ENCODE results near the gene BPGM. TPM values are rescaled to one million over a fixed set of nuclear protein-coding genes. Genes with fewer than 3 reads are reported as not detected.

The BPGM gene
- 10 to 100 TPM; 22.3 to 27.7 TPM for total RNA-seq

- no peaks in the 10 kb centered on the region for H3K27me3 Mint-ChIP-seq (ENCODE audit: low read depth)
- H3K4me3 Mint-ChIP-seq = no peak within 1 kb of the TSS
- H3K36me3 Mint-ChIP-seq (ENCODE audit: insufficient read depth in 2 of 2) = peaks cover 2 to 5% of the 10 kb centered on the region in 2 donors
- no peak within 1 kb of the TSS for H3K27ac Mint-ChIP-seq
- DNase-seq (peak; percentile 94 to 97), ATAC-seq (replicated peaks in 1 of 2) (peak; percentile 97 to 99)
- peaks cover 33% of the 10 kb centered on the region for H3K4me1 Mint-ChIP-seq (ENCODE audit: low read depth)
- H3K9me3 Mint-ChIP-seq = peaks cover 0 to 2% of the 10 kb centered on the region in 2 donors
Measured at GRCh38 chr7:134646425-134647305, at the start of gene BPGM. Gene BPGM, plus strand, starts transcription at chr7:134646853. Its CDS starts 14,655 bp downstream, at chr7:134661508.

DNA sequence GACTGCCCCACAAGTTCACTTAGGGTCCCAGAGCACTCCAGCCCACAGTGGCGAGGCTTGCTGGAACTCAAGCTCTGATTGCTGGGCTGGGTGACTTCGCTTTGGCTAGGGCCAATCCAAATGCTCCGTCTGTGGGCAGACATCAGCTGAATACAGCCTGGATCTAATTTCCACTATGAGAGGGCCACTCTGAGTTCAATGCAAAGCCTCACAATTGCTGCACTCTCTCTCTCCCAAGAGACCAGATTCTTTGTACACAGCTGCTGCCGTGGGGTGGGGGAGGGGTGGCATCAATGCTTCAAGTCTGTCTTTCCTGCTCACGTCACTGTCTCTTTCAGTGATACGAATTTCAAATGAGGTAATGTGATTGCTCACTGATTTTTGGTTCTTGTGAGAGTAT is 47.3 kb upstream of the BPGM start:
- Mint-ChIP-seq H3K4me3 (no peak overlapping the region), H3K27me3 (ENCODE audit: low read depth) (peaks cover 14% of the 10 kb centered on the region), H3K27ac (no peak overlapping the region), H3K4me1 (ENCODE audit: low read depth) (no peaks in the 10 kb centered on the region), H3K36me3 (ENCODE audit: insufficient read depth in 2 of 2) (peaks cover 0 to 4% of the 10 kb centered on the region in 2 donors), H3K9me3 (peaks cover 0 to 5% of the 10 kb centered on the region in 2 donors)
- ATAC-seq (replicated peaks in 1 of 2) (no peak), DNase-seq (no peak)

DNA sequence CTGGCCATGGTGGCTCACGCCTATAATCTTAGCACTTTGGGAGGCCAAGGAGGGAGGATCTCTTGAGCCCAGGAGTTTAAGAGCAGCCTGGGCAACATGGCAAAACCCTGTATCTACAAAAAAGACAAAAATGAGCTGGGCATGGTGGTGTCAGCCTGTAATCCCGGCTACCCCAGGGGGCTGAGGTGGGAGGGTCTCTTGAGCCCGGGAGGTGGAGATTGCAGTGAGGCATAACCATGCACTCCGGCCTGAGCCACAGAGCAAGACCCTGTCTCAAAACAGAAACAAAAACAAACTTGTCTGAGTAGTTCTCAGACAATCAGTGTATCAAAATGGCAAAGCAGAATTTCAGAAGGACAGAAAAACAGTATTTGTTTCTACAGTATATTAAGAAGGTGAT is 45.2 kb upstream of the BPGM start:
- no peak overlapping the region for H3K27ac Mint-ChIP-seq
- no peak overlapping the region for H3K4me3 Mint-ChIP-seq
- H3K9me3 Mint-ChIP-seq = peaks cover 0 to 3% of the 10 kb centered on the region in 2 donors
- H3K4me1 Mint-ChIP-seq (ENCODE audit: low read depth) = peaks cover 2% of the 10 kb centered on the region
- peaks cover 31% of the 10 kb centered on the region for H3K27me3 Mint-ChIP-seq (ENCODE audit: low read depth)
- peaks cover 0 to 4% of the 10 kb centered on the region in 2 donors for H3K36me3 Mint-ChIP-seq (ENCODE audit: insufficient read depth in 2 of 2)
- DNase-seq (no peak), ATAC-seq (replicated peaks in 1 of 2) (no peak)

DNA sequence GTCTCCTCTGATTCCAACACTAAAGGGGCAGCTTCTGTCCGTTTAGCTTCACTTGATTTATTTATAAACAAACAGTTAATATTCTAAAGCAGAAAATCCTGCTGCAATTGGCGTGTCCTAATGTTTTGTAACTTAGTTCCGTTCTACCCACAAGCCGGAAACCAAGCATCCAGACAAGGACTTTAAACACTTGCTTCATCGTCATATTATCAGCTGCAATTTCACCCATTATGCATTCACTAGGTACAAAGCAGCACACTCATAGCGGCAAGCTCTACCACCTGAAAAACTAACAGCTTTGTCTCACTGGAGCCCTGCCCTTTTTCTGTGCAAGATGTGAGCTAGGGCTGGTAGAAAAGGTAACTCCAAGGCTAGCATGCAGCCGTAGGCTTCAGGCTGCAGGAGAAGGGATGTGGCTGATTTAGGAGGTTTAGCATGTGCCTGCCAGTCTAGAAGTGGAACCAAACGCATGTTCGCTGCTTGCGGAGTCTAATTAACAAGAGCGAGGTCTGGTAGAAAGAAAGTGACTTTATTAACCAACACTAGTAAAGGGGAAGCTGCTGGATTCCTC is 43.7 kb upstream of the BPGM start:
- no peak for ATAC-seq (replicated peaks in 1 of 2)
- DNase-seq = no peak
- H3K9me3 Mint-ChIP-seq = peaks cover 0 to 3% of the 10 kb centered on the region in 2 donors
- no peak overlapping the region for H3K27ac Mint-ChIP-seq
- H3K36me3 Mint-ChIP-seq (ENCODE audit: insufficient read depth in 2 of 2) = peaks cover 0 to 4% of the 10 kb centered on the region in 2 donors
- H3K27me3 Mint-ChIP-seq (ENCODE audit: low read depth) = peaks cover 46% of the 10 kb centered on the region
- no peak overlapping the region for H3K4me3 Mint-ChIP-seq
- H3K4me1 Mint-ChIP-seq (ENCODE audit: low read depth) = peaks cover 4% of the 10 kb centered on the region

GRCh38 chr7:134605978-134606923 is 40.4 kb upstream of the BPGM start:
- peak overlapping the region; percentile 71 to 80 for H3K4me3 Mint-ChIP-seq
- H3K27ac Mint-ChIP-seq = no peak overlapping the region
- H3K27me3 Mint-ChIP-seq (ENCODE audit: low read depth) = peaks cover 58% of the 10 kb centered on the region

GRCh38 chr7:134611611-134612151 is 35.0 kb upstream of the BPGM start:
- H3K4me1 Mint-ChIP-seq (ENCODE audit: low read depth) = peaks cover 25% of the 10 kb centered on the region
- no peak overlapping the region for H3K27ac Mint-ChIP-seq
- peaks cover 44% of the 10 kb centered on the region for H3K27me3 Mint-ChIP-seq (ENCODE audit: low read depth)
- no peak overlapping the region for H3K4me3 Mint-ChIP-seq
- ATAC-seq (replicated peaks in 1 of 2) (no peak), DNase-seq (no peak)
- H3K9me3 Mint-ChIP-seq = peaks cover 0 to 3% of the 10 kb centered on the region in 2 donors
- H3K36me3 Mint-ChIP-seq (ENCODE audit: insufficient read depth in 2 of 2) = peaks cover 1 to 2% of the 10 kb centered on the region in 2 donors

More at GRCh38 chr7:134605978-134606923, 40.4 kb upstream of the BPGM start:
- peak; percentile 86 to 94 for ATAC-seq (replicated peaks in 1 of 2)
- Mint-ChIP-seq H3K4me1 (ENCODE audit: low read depth) (peaks cover 4% of the 10 kb centered on the region), H3K36me3 (ENCODE audit: insufficient read depth in 2 of 2) (no peaks in the 10 kb centered on the region), H3K9me3 (no peaks in the 10 kb centered on the region)
- DNase-seq = peak; percentile 64 to 66

DNA sequence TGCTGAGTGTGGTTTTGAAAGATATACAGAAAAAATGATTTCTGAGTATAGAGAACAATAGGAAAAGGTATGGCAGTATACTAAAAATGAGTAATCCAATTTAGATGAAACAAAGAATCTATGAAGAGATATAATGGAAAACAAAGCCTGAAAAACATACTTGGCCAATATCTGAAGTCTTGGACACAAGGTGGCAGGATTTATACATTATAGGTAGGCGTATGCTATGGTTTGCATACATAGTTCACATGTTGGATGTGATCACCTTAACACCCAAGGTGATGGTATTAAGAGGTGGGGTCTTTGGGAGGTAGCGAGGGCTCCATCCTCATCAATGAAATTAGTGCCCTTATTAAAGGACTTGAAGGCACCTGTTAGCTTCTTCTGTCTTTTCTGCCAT is 34.5 kb upstream of the BPGM start:
- Mint-ChIP-seq H3K9me3 (peaks cover 0 to 3% of the 10 kb centered on the region in 2 donors), H3K4me3 (no peak overlapping the region), H3K27ac (no peak overlapping the region), H3K27me3 (ENCODE audit: low read depth) (peaks cover 44% of the 10 kb centered on the region), H3K36me3 (ENCODE audit: insufficient read depth in 2 of 2) (peaks cover 1 to 2% of the 10 kb centered on the region in 2 donors), H3K4me1 (ENCODE audit: low read depth) (peaks cover 25% of the 10 kb centered on the region)
- DNase-seq (no peak), ATAC-seq (replicated peaks in 1 of 2) (no peak)

DNA sequence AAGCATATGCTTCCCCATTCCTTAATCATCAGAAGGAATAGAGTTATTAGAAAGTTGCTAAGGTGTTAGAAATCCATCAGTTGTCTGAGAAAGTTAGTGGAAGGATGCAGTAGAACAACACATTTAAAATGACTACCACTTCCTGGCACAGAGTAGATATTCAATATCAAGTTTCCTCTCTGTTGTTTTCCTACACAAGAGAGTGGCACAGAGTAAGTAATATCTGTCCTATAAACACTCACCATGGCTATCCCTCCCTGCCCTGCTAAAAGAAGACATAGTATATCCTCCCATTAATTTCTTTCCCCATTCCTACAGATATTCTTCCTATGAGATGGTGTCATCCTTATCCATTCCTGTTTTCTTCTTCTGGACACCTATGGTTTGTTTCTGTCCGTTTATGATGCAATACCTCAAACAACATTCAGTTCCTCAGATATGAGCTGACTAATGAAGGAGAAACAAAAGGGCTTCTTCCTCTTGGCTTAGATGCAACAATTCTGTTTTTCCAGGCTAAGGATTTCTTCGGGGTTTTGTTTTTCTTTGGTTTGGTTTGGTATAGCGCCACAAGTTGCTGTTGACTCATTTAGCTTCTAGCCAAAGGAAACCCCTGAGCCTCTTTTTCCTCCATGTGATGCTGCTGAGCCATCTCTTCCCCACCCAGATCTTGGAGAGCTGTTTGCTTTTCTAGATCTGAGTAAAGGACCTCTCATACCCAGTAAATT is 32.9 kb upstream of the BPGM start:
- peak overlapping the region; percentile 70 for H3K27ac Mint-ChIP-seq
- H3K27me3 Mint-ChIP-seq (ENCODE audit: low read depth) = peaks cover 38% of the 10 kb centered on the region
- peaks cover 25% of the 10 kb centered on the region for H3K4me1 Mint-ChIP-seq (ENCODE audit: low read depth)
- ATAC-seq (replicated peaks in 1 of 2) (peak; percentile 93 to 96), DNase-seq (peak; percentile 39 to 56)
- peaks cover 1 to 2% of the 10 kb centered on the region in 2 donors for H3K36me3 Mint-ChIP-seq (ENCODE audit: insufficient read depth in 2 of 2)
- peak overlapping the region; percentile 60 to 73 for H3K4me3 Mint-ChIP-seq
- peaks cover 0 to 3% of the 10 kb centered on the region in 2 donors for H3K9me3 Mint-ChIP-seq

- peaks cover 31% of the 10 kb centered on the region for H3K4me1 Mint-ChIP-seq (ENCODE audit: low read depth)
- ATAC-seq (replicated peaks in 1 of 2) (no peak), DNase-seq (no peak)
- peaks cover 37% of the 10 kb centered on the region for H3K27me3 Mint-ChIP-seq (ENCODE audit: low read depth)
- no peak overlapping the region for H3K4me3 Mint-ChIP-seq
- peaks cover 1 to 2% of the 10 kb centered on the region in 2 donors for H3K36me3 Mint-ChIP-seq (ENCODE audit: insufficient read depth in 2 of 2)
- H3K27ac Mint-ChIP-seq = no peak overlapping the region
- peaks cover 0 to 3% of the 10 kb centered on the region in 2 donors for H3K9me3 Mint-ChIP-seq
Measured at GRCh38 chr7:134616611-134617010, 30.0 kb upstream of the BPGM start.

GRCh38 chr7:134618756-134619530 is 27.7 kb upstream of the BPGM start:
- peaks cover 56% of the 10 kb centered on the region for H3K27me3 Mint-ChIP-seq (ENCODE audit: low read depth)
- peaks cover 0 to 3% of the 10 kb centered on the region in 2 donors for H3K9me3 Mint-ChIP-seq
- ATAC-seq (replicated peaks in 1 of 2) (no peak), DNase-seq (no peak)
- H3K36me3 Mint-ChIP-seq (ENCODE audit: insufficient read depth in 2 of 2) = peaks cover 0 to 2% of the 10 kb centered on the region in 2 donors
- peaks cover 24% of the 10 kb centered on the region for H3K4me1 Mint-ChIP-seq (ENCODE audit: low read depth)
- H3K27ac Mint-ChIP-seq = no peak overlapping the region
- H3K4me3 Mint-ChIP-seq = no peak overlapping the region

DNA sequence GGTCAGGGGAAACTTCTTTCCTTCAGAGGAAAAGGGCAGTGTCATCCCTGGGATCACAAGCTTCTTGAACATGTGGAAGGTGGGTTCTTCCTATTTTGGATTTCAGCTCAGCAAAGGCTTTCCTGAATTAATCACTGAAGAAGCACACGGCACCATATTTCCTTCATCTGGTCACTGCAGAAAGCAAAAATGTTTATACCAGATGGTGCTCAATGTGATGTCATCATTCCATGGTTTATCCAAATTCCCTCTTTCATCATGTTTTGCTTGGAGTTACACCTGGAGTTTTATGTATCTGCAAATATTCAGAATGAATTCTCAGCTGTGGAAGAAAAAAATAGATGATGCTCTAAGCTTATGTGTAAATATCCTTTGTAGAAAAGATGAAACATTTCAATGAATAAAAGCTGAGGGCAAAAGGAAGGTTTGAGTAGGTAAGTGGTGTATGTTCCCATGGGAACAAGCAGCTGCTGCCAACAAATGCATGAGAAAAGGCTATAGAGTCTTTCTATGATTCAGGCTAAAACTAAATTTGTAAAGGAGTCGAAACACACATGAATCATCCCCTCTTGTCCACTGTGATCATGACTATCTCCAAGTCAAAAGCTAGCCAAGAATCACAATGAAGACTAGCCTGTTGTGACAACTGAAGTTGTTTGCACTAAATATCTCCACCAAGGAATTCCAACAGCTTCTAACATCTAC is 26.9 kb upstream of the BPGM start:
- H3K9me3 Mint-ChIP-seq = peaks cover 0 to 3% of the 10 kb centered on the region in 2 donors
- H3K36me3 Mint-ChIP-seq (ENCODE audit: insufficient read depth in 2 of 2) = peaks cover 0 to 2% of the 10 kb centered on the region in 2 donors
- H3K4me3 Mint-ChIP-seq = no peak overlapping the region
- DNase-seq (no peak), ATAC-seq (replicated peaks in 1 of 2) (peak; percentile 60 to 66)
- peaks cover 16% of the 10 kb centered on the region for H3K4me1 Mint-ChIP-seq (ENCODE audit: low read depth)
- H3K27ac Mint-ChIP-seq = no peak overlapping the region
- peaks cover 56% of the 10 kb centered on the region for H3K27me3 Mint-ChIP-seq (ENCODE audit: low read depth)

Measured in activated T-cell treated with anti-CD3 and anti-CD28 coated beads, Interleukin-2, amount 50 U/mL, for 72 hours (primary cell).